OCI-LY1 (cell line): ENCODE results near the gene LIN28B.

Experiments used
- H2AFZ ChIP-seq: fragments of 200-600 bp; sonication (generic), shearing (Covaris generic); 2 replicates; pipeline ENCODE4 v1.6.0; 2014; ENCODE audit warnings: antibody characterized with exemption, mild to moderate bottlenecking, low read length
- H3F3A ChIP-seq: fragments of 200-600 bp; sonication (generic), shearing (Covaris generic); 2 replicates; pipeline ENCODE4 v1.6.0; 2014; ENCODE audit warnings: mild to moderate bottlenecking, antibody characterized with exemption, low read length, moderate library complexity; ENCODE audit not compliant: insufficient read depth
- H3K27ac ChIP-seq: fragments of 200-600 bp; sonication (generic); 2 replicates; pipeline ENCODE4 v1.5.1; 2014; ENCODE audit warnings: low read length, mixed run types, mild to moderate bottlenecking, low read depth; ENCODE audit not compliant: poor library complexity, severe bottlenecking
- H3K27me3 ChIP-seq: fragments of 200-600 bp; sonication (generic); 2 replicates; pipeline ENCODE4 v1.6.0; 2014; ENCODE audit warnings: antibody characterized with exemption, mild to moderate bottlenecking, low read length, moderate library complexity; ENCODE audit not compliant: insufficient read depth
- H3K36me3 ChIP-seq: fragments of 200-600 bp; sonication (generic); 2 replicates; pipeline ENCODE4 v1.6.1; 2014; ENCODE audit warnings: mild to moderate bottlenecking, antibody characterized with exemption, low read length, moderate library complexity, mixed read lengths; ENCODE audit not compliant: insufficient read depth
- H3K4me1 ChIP-seq: fragments of 200-600 bp; sonication (generic); 2 replicates; pipeline ENCODE4 v1.5.1; 2014; ENCODE audit warnings: mild to moderate bottlenecking, low read length, moderate library complexity; ENCODE audit not compliant: insufficient read depth, severe bottlenecking
- H3K4me2 ChIP-seq: fragments of 200-600 bp; sonication (generic), shearing (Covaris generic); 2 replicates; pipeline ENCODE4 v1.6.1; 2014; ENCODE audit warnings: low read length
- H3K4me3 ChIP-seq: fragments of 200-600 bp; sonication (generic); 2 replicates; pipeline ENCODE4 v1.5.1; 2014; ENCODE audit warnings: low read length, low read depth, mild to moderate bottlenecking, mixed read lengths; ENCODE audit not compliant: poor library complexity, severe bottlenecking
- H3K79me2 ChIP-seq: fragments of 200-600 bp; shearing (Covaris generic); 2 replicates; pipeline ENCODE4 v1.6.1; 2016; ENCODE audit warnings: mixed run types, low read length, mixed read lengths; ENCODE audit not compliant: insufficient read depth
- H3K9ac ChIP-seq: fragments of 200-600 bp; sonication (generic), shearing (Covaris generic); 2 replicates; pipeline ENCODE4 v1.6.1; 2014; ENCODE audit warnings: mild to moderate bottlenecking, low read length, mixed read lengths
- H3K9me2 ChIP-seq: fragments of 200-600 bp; sonication (generic), shearing (Covaris generic); 2 replicates; pipeline ENCODE4 v1.6.1; 2014; ENCODE audit warnings: low read depth, mild to moderate bottlenecking, low read length, mixed read lengths
- H3K9me3 ChIP-seq: fragments of 200-600 bp; shearing (Covaris generic); 2 replicates; pipeline ENCODE4 v1.6.1; 2014; ENCODE audit warnings: low read length, mixed read lengths
- H4K20me1 ChIP-seq: fragments of 200-600 bp; sonication (generic), shearing (Covaris generic); 2 replicates; pipeline ENCODE4 v1.6.0; 2016; ENCODE audit warnings: mild to moderate bottlenecking, low read length; ENCODE audit not compliant: insufficient read depth
- CTCF ChIP-seq: fragments of 200-600 bp; sonication (generic), shearing (Covaris generic); IDR thresholded peaks from 2 replicates; pipeline ENCODE4 v1.5.1; 2017; ENCODE audit warnings: mild to moderate bottlenecking, antibody characterized with exemption, low read length, moderate library complexity, mixed read lengths
- EZH2 ChIP-seq: fragments of 200-600 bp; sonication (generic), shearing (Covaris generic); IDR thresholded peaks from 2 replicates; pipeline ENCODE4 v1.8.0; 2017; ENCODE audit warnings: borderline replicate concordance, mixed run types, mild to moderate bottlenecking, antibody characterized with exemption, low read length, moderate library complexity, mixed read lengths

Gene LIN28B

GRCh38 chr6:105095139-105095538, 138.2 kb downstream of the LIN28B start:
- H3K9me3 ChIP-seq = no peaks in the 10 kb centered on the region
- no peaks in the 10 kb centered on the region for H3K9me2 ChIP-seq

GRCh38 chr6:105097288-105097687, 140.4 kb downstream of the LIN28B start:
- H3K79me2 ChIP-seq = no peaks in the 10 kb centered on the region
- no peaks in the 10 kb centered on the region for H3F3A ChIP-seq

More at GRCh38 chr6:105095139-105095538, 138.2 kb downstream of the LIN28B start:
- no peaks in the 10 kb centered on the region for H3F3A ChIP-seq
- no peak for TF ChIP-seq EZH2
- no peak for TF ChIP-seq CTCF
- H3K4me1 ChIP-seq = no peaks in the 10 kb centered on the region
- H3K36me3 ChIP-seq = no peaks in the 10 kb centered on the region
- no peaks in the 10 kb centered on the region for H3K27me3 ChIP-seq
- no peak overlapping the region for H3K4me3 ChIP-seq
- no peak overlapping the region for H3K27ac ChIP-seq
- H2AFZ ChIP-seq = no peak overlapping the region
- no peaks in the 10 kb centered on the region for H3K79me2 ChIP-seq
- H3K9ac ChIP-seq = no peak overlapping the region
- H4K20me1 ChIP-seq = no peaks in the 10 kb centered on the region
- no peak overlapping the region for H3K4me2 ChIP-seq

DNA sequence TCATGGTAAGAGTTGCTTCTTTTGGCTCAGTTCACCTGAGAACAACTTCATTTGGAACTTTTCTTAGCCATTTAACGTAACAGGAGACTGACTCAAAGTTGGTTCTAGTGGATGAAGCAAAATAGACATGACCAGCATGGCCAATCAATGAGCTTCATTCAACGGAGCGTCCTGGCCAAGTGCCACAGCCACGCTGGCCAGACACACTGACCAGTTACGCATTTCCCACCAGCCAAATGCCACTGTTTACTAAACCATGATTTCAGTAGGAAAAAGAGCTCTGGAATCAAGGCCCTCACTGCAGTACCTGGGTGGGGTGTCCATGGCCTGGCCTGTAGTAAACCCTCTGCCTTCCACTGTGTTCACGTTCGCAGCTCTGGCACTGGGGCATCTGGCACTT, 142.5 kb downstream of the LIN28B start:
- Histone ChIP-seq H3K36me3 (no peaks in the 10 kb centered on the region), H3K27ac (no peak overlapping the region), H2AFZ (no peak overlapping the region), H3K79me2 (no peaks in the 10 kb centered on the region), H3K9me2 (no peaks in the 10 kb centered on the region), H3K27me3 (0 out of 2 replicates have a peak, but pooled peaks cover 4% of the 10 kb centered on the region), H3F3A (no peaks in the 10 kb centered on the region), H3K4me2 (no peak overlapping the region), H3K9me3 (no peaks in the 10 kb centered on the region), H3K4me3 (no peak overlapping the region), H3K9ac (no peak overlapping the region), H4K20me1 (no peaks in the 10 kb centered on the region), H3K4me1 (no peaks in the 10 kb centered on the region)
- TF ChIP-seq EZH2 (no peak), CTCF (no peak)

More at GRCh38 chr6:105097288-105097687, 140.4 kb downstream of the LIN28B start:
- no peaks in the 10 kb centered on the region for H3K36me3 ChIP-seq
- no peak overlapping the region for H3K27ac ChIP-seq
- H3K9me3 ChIP-seq = no peaks in the 10 kb centered on the region
- 0 out of 2 replicates have a peak, but pooled peaks cover under 1% of the 10 kb centered on the region for H3K27me3 ChIP-seq
- TF ChIP-seq EZH2 (no peak), CTCF (no peak)
- H3K4me2 ChIP-seq = no peak overlapping the region
- no peaks in the 10 kb centered on the region for H3K9me2 ChIP-seq
- H3K9ac ChIP-seq = no peak overlapping the region
- H2AFZ ChIP-seq = no peak overlapping the region
- no peaks in the 10 kb centered on the region for H4K20me1 ChIP-seq
- H3K4me3 ChIP-seq = no peak overlapping the region
- H3K4me1 ChIP-seq = no peaks in the 10 kb centered on the region
